Epithelial cell of umbilical artery (primary cell): ENCODE results near the gene FABP2. TPM values are rescaled to one million over a fixed set of nuclear protein-coding genes. Genes with fewer than 3 reads are reported as not detected.

Experiments
- total RNA-seq: library from RNA; depleted of rRNA; stranded (reverse); fragments of >200 nt; gene quantifications from 2 replicates; pipeline ENCODE4 v1.2.3, GENCODE V29; 2014

FABP2 gene
- not detected in 2 replicates for total RNA-seq

GRCh38 chr4:119321921-119322687 is at the start of gene FABP2:
Gene FABP2, minus strand, starts transcription at chr4:119322138. Its CDS starts 36 bp downstream, at chr4:119322102.

Other genes with a start within 250 kb of the FABP2 start
- 0.15 and 1.3 TPM in 2 replicates for gene MYOZ2, start 186.3 kb downstream of the FABP2 start, total RNA-seq
- 67.9 and 89.7 TPM in 2 replicates for gene USP53, start 109.4 kb downstream of the FABP2 start, total RNA-seq